ENCODE data around the gene TSGA10IP. TPM values are rescaled to one million over a fixed set of nuclear protein-coding genes. Genes with fewer than 3 reads are reported as not detected.
A peak's percentile ranks its signal among the peaks of the same experiment; 100 is the strongest.

TSGA10IP gene
- total and polyA plus RNA-seq, 11 donors: 0.51 TPM; not detected in 10

- Histone ChIP-seq H3K9me3 (no peaks in the 10 kb centered on the region), H3K36me3 (peaks cover 0 to 18% (median 8%) of the 10 kb centered on the region in 9 donors), H3K4me3 (peak overlapping the region; percentile 81 to 100 (median 93)), H3K27me3 (no peaks in the 10 kb centered on the region), H3K27ac (peak overlapping the region; percentile 95 to 100 (median 97)), H3K4me1 (peaks cover 16 to 56% (median 48%) of the 10 kb centered on the region in 12 donors)
- WGBS, 4 donors: 83 to 86% (median 83%) methylated on average over 12 to 35 of the region's 35 CpGs
- DNase-seq (no peak), ATAC-seq (no peak)
- TF ChIP-seq POLR2A (IDR thresholded peaks at IDR 0.05): no peak
- TF ChIP-seq CTCF (IDR thresholded peaks at IDR 0.05): no peak
- intact Hi-C loops (cut with DNase I): loop anchor here in 4 of 10 donors (1.0 to 5.0 kb wide), 5 partner anchors 27 to 57 kb away; partner anchors contain the start of genes MUS81 (in 2 of the 4), SART1 (in 2 of the 4) and CCDC85B (in 1 of the 4)
Measured at GRCh38 chr11:65917434-65918210, 27.7 kb upstream of the TSGA10IP start.

GRCh38 chr11:65918211-65919140 is 26.8 kb upstream of the TSGA10IP start, which contains the start of gene C11orf68:
Gene C11orf68 (minus strand): TSS chr11:65919062. CDS start chr11:65919031, 31 bp downstream.
- intact Hi-C loops (cut with DNase I): loop anchor here in 5 of 10 donors (1.0 to 5.0 kb wide), 7 partner anchors 28 to 255 kb away; partner anchors contain the start of genes FIBP (in 3 of the 5), MUS81 (in 2 of the 5), SART1 (in 2 of the 5) and CCDC85B (in 1 of the 5)
- peak in 1 of 5 donors; percentile 57 for DNase-seq
- H3K4me1 ChIP-seq: peaks cover 16 to 56% (median 48%) of the 10 kb centered on the region in 12 donors
- peaks cover 0 to 27% (median 16%) of the 10 kb centered on the region in 9 donors for H3K36me3 ChIP-seq
- WGBS, 4 donors: 3 to 15% (median 4%) methylated on average over 16 to 77 of the region's 77 CpGs
- peak within 1 kb of the TSS; percentile 85 to 100 (median 96) for H3K4me3 ChIP-seq
- no peak for ATAC-seq
- TF ChIP-seq CTCF (IDR thresholded peaks at IDR 0.05): no peak
- TF ChIP-seq POLR2A (IDR thresholded peaks at IDR 0.05): peak in 1 of 2 donors; percentile 8
- H3K9me3 ChIP-seq: no peaks in the 10 kb centered on the region
- no peaks in the 10 kb centered on the region for H3K27me3 ChIP-seq
- peak within 1 kb of the TSS; percentile 95 to 100 (median 97) for H3K27ac ChIP-seq

- peak within 1 kb of the TSS; percentile 95 to 100 (median 97) for H3K27ac ChIP-seq
- no peaks in the 10 kb centered on the region for H3K27me3 ChIP-seq
- H3K9me3 ChIP-seq: no peaks in the 10 kb centered on the region
- H3K36me3 ChIP-seq: peaks cover 0 to 29% (median 17%) of the 10 kb centered on the region in 9 donors
- intact Hi-C loops (cut with DNase I): loop anchor here in 5 of 10 donors (1.0 to 5.0 kb wide), 6 partner anchors 28 to 256 kb away; partner anchors contain the start of genes FIBP (in 3 of the 5), SART1 (in 2 of the 5), CCDC85B (in 1 of the 5) and MUS81 (in 1 of the 5)
- TF ChIP-seq CTCF (IDR thresholded peaks at IDR 0.05) (peak in 2 of 12 donors; percentile 15 to 25), POLR2A (IDR thresholded peaks at IDR 0.05) (peak; percentile 38 to 79)
- peak; percentile 92 to 96 (median 94) for ATAC-seq
- H3K4me3 ChIP-seq: peak within 1 kb of the TSS; percentile 85 to 100 (median 96)
- peak; percentile 99 to 100 (median 99) for DNase-seq
- H3K4me1 ChIP-seq: peaks cover 16 to 56% (median 48%) of the 10 kb centered on the region in 12 donors
- 0 to 1% (median 0%) methylated on average over 3 to 59 of the region's 59 CpGs for WGBS, 4 donors
Measured at GRCh38 chr11:65919141-65919572, 26.1 kb upstream of the TSGA10IP start, which contains the start of gene DRAP1. Gene DRAP1 (plus strand): TSS chr11:65919426. CDS start chr11:65919502, 76 bp downstream.

Data from heart left ventricle (tissue), 16 donors.